ENCODE data around the gene NUP210L. TPM values are rescaled to one million over a fixed set of nuclear protein-coding genes. Genes with fewer than 3 reads are reported as not detected.

The NUP210L gene
- total and polyA plus RNA-seq, 2 of the 13 experiments (the other 11 are each of a cell fraction or from before 2014, with no cell fraction given), result not detected

DNA sequence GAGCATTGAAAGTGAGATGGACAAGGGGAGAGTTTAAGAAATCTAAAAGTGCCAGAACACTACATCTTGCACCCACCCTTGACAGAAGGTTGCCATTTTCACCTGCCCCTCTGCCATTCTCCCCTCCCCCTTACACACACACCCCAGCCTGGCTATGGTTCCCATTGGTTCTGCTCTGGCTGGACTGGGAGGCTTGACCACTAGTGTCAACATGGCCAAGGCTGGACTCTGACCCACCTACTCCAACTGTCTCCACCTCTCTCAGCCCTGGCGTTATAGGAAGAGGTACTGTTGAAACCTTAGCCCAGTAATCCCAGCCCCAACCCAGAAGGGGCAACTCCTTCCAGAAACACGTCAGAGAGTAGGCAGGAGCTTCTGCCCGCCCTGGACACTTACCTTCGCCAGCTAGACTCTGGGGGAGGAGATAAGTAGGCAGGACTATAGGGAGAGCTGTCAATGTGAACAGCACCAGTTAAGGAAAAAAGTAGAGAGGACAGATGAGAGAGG is 201.0 kb downstream of the NUP210L start (continued):
- TF ChIP-seq ZNF142 (CRISPR knock-in tag; IDR thresholded peaks at IDR 0.05) (no peak), HNRNPUL1 (IDR thresholded peaks at IDR 0.05; ENCODE audit: low read depth, low read length) (no peak), THAP9 (CRISPR knock-in tag; IDR thresholded peaks at IDR 0.05; ENCODE audit: borderline replicate concordance) (peak; percentile 48; the same call in 1 of the 2 replicates), ZNF350 (CRISPR knock-in tag; IDR thresholded peaks at IDR 0.05; ENCODE audit: borderline replicate concordance, low read depth) (peak; percentile 54; the same call in 1 of the 2 replicates), NAIF1 (CRISPR knock-in tag; IDR thresholded peaks at IDR 0.05; ENCODE audit: borderline replicate concordance) (no peak), SPEN (CRISPR knock-in tag; IDR thresholded peaks at IDR 0.05; ENCODE audit: low read depth) (peak; percentile 55; the same call in 1 of the 2 replicates), TFAP4 (IDR thresholded peaks at IDR 0.05; ENCODE audit: borderline replicate concordance, low read depth) (peak; percentile 50; the same call in 1 of the 2 replicates), NFATC3 (CRISPR knock-in tag; IDR thresholded peaks at IDR 0.05) (0 out of 2 replicates have a peak, but pooled peaks have one; percentile 40), GZF1 (CRISPR knock-in tag; IDR thresholded peaks at IDR 0.05) (no peak), NFRKB (IDR thresholded peaks at IDR 0.05) (no peak), ZFP90 (CRISPR knock-in tag; IDR thresholded peaks at IDR 0.05; ENCODE audit: borderline replicate concordance) (no peak), ZNF879 (CRISPR knock-in tag; IDR thresholded peaks at IDR 0.05) (no peak), ZNF792 (CRISPR knock-in tag; IDR thresholded peaks at IDR 0.05) (peak; percentile 49; the same call in 1 of the 2 replicates)
- TF ChIP-seq, protein P1, sequence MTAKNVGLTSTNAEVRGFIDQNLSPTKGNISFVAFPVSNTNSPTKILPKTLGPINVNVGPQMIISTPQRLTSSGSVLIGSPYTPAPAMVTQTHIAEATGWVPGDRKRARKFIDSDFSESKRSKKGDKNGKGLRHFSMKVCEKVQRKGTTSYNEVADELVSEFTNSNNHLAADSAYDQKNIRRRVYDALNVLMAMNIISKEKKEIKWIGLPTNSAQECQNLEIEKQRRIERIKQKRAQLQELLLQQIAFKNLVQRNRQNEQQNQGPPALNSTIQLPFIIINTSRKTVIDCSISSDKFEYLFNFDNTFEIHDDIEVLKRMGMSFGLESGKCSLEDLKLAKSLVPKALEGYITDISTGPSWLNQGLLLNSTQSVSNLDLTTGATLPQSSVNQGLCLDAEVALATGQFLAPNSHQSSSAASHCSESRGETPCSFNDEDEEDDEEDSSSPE (CRISPR knock-in tag; IDR thresholded peaks at IDR 0.05), result peak; percentile 45; the same call in 1 of the 2 replicates
- TF ChIP-seq, protein P2, sequence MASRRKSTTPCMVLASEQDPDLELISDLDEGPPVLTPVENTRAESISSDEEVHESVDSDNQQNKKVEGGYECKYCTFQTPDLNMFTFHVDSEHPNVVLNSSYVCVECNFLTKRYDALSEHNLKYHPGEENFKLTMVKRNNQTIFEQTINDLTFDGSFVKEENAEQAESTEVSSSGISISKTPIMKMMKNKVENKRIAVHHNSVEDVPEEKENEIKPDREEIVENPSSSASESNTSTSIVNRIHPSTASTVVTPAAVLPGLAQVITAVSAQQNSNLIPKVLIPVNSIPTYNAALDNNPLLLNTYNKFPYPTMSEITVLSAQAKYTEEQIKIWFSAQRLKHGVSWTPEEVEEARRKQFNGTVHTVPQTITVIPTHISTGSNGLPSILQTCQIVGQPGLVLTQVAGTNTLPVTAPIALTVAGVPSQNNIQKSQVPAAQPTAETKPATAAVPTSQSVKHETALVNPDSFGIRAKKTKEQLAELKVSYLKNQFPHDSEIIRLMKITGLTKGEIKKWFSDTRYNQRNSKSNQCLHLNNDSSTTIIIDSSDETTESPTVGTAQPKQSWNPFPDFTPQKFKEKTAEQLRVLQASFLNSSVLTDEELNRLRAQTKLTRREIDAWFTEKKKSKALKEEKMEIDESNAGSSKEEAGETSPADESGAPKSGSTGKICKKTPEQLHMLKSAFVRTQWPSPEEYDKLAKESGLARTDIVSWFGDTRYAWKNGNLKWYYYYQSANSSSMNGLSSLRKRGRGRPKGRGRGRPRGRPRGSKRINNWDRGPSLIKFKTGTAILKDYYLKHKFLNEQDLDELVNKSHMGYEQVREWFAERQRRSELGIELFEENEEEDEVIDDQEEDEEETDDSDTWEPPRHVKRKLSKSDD (CRISPR knock-in tag; IDR thresholded peaks at IDR 0.05; ENCODE audit: low read depth), result no peak

All from HepG2 (cell line).